Stimulated activated CD4-positive, alpha-beta T cell treated with anti-CD3 and anti-CD28 coated beads, Interleukin-4, amount 100 ng/mL, for 48 hours (primary cell): ENCODE results near the gene MDM2.

ENCODE experiments used
- DNase-seq, 2 donors: peaks; one replicate each; pipeline ENCODE4 v3.0.0-alpha.2; 2020; ENCODE audit warnings: low read depth in 2 of 2

MDM2 gene

DNA sequence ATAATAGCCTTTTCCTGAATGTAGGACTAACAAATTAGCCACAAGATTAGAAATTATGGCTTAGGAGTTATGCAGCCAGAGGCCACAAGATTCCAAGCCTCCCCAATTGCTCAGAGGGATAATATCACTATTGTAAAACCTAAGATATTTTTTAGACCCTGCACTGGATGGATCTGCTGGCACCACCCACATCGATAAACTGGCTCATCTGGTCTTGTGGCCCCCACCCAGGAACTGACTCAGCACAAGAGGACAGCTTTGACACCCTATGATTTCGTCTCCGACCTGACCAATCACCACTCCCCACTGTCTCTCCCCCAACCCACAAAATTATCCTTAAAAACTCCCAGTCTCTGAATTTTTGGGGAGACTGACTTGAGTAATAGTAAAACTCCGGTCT is 70.3 kb downstream of the MDM2 start:
- DNase-seq: no peak

DNA sequence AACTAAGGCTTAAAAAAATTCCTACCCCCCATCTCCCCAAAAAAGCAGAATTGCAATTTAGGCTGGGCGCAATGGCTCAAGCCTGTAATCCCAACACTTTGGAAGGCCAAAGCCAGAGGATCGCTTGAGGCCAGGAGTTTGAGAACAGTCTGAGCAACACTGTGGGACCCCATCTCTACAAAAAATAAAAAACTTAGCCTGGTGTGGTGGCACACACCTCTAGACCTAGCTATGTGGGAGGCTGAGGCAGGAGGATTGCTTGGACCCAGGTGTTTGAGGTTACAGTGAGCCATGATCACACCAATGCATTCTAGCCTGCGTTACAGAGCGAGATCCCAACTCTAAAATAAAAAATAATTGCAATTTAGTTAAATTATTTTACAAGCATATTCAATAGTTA is 70.9 kb downstream of the MDM2 start:
- no peak for DNase-seq

DNA sequence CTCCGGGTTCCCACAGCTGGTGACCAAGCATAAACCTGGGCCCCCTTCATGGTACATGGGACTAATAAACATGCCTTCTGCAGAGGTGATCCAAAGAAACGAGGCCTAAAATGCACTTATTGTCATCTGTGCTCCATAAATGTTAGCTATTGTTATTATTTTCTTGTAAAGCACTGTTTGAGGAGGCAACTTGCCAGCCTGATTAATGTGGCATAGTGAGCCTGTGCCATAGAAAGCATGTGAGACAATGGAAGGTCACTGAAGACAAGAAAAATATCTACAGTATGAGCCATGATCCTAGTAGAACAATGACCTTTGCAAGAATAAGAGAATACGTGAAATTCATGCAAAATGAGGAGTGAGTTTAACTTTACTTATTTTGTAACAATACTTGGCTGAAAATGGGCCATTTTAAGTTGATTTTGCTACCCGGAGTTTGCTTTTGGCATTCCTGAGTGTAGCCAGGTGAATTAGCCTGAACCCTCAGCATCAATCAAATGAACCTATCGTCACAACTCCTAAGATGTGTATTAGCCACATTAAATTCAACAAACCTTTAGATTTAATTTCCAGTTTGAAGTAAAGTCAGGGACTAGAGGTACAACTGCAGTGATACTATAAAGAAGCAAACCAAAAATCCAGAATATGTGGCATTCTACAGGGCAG is 72.8 kb downstream of the MDM2 start:
- no peak for DNase-seq

DNA sequence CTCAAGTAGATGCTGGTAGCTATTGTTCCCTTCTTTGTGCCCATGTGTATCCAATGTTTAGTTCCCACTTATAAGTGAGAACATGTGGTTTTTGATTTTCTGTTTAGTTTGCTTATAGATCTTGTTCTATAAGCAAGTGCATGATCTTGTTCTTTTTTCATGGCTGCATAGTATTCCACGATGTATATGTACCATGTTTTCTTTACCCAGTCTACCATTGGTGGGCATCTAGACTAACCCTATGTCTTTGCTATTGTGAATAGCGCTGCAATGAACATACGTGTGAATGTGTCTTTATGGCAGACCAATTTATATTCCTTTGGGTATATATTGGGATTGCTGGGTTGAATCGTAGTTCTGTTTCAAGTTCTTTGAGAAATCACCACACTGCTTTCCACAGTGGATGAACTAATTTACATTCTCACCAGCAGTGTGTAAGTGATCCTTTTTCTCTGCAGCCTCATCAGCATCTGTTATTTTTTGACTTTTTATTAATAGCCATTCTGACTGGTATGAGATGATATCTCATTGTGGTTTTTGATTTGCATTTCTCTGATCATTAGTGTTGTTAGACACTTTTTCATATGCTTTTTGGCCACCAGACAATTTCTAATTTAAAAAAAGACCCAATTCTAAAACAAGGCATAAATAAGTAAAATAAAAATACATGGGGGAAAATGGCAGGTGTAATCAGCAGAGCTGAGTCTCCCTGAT is 74.4 kb downstream of the MDM2 start:
- DNase-seq: no peak

DNA sequence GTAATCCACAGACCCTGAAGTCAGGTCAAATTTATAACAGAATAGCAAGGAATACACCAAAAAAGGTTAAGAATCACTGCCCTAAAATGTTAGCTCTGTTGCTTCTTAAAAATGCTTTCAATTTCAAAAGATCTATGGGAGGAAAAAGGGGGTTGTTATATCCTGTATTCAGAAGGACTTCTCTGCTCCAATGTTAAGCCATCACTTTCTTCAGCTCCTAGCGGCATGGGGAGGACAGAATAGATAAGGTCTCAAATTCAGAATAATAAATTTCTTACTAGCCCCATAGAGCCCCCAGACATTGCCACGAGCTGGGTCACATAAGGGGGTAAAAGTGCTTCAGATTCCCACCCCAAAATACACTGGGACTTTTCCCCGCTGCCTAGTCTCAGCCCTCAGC is 75.2 kb downstream of the MDM2 start:
- DNase-seq: no peak

DNA sequence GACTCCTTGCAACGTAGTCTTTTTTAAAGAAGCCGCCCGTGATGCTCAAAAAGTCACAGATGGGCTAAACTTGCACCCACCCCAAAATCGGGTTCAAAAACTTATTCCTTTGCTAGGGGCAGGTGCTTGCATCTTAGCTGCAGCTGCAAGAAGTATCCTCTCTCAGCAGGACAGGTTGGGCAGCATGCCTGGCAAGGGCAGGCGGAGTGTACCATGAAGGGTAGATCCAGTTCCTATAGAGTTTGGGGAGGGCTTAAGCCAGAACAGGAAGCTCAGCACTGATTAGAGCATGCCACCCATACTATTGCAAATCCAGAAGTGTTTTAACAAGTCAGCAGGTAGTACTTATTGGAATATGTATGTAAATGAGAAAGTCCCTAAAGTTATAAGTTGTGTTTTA is 76.3 kb downstream of the MDM2 start:
- no peak for DNase-seq

DNA sequence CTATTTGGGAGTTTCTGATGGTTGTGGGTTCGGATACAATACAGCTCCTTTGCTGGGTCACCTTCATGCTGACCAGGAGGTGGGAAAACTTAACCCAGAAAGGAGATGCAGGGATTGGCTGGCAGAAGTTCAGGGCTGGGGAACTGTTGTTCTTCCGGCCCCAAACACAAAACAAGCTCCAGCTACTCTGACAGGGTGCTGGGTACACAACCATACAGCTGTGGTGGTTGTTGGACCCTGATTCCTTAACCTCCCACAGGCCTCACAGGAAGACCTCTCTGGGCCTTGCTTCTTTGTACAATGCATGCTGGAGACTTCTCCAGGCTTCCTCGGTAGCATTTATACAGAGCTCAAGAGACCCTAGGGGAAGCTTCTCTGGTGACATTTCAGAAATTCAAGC is 77.4 kb downstream of the MDM2 start:
- DNase-seq: no peak

DNA sequence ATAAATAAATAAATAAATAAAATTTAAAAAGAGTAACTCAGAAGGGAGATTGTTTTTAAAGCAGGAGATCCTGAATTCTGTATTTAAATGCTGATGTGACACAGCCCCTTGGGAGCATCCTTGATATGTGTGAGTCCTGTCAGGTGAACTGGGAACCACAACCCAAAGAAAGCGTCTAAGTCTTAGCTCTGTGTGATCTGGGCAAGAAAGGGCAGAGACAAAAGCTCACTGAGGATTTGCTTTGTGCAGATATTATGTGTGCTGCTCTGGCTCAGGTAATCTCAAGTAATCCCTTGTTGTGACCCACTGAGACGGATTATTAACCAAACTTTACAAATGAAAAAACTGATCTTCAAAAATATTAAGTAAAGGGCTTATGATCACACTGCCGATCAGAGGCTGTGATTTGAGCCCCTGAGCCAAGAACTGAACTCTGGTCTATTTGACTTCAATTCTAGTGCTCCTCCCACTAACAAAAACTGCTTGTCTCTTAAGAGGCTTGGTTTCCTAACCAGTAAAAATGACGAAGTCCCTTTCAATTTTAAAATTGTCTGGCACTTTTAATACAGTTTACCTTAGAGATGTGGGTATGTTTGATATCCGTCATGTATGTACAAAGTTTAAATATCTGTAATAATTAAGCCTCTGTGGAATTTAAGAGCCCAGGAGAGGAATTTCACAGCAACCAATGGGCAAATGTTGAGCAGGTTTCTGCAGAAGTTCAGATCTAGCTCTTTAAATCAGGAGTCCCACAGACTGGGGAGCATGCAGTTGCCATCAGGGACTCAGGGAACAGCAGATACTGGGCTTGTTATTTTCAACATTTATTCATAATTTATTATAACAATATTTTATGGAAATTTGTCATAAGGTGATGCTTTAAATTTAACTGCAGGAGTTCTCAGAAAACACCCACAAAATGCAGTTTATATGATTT is 78.9 kb downstream of the MDM2 start:
- DNase-seq: no peak

DNA sequence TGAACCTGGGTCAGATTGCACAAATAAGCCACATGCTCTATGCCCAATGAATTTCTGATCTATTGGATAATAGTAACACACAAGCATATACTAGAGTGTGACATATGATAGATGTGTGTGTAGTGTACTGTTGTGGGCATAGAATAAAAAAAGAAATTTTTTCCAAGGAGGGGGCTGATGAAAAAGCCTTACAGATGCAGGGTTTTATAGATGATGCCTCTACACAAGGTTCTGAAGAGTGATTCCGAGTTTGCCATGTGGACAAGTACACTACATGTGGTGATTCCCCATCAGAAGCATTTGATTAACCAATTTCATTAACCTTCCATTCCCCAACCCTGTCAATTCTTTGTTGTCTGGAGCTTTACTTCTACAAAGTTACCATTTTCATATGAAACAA is 79.7 kb downstream of the MDM2 start:
- DNase-seq: no peak

DNA sequence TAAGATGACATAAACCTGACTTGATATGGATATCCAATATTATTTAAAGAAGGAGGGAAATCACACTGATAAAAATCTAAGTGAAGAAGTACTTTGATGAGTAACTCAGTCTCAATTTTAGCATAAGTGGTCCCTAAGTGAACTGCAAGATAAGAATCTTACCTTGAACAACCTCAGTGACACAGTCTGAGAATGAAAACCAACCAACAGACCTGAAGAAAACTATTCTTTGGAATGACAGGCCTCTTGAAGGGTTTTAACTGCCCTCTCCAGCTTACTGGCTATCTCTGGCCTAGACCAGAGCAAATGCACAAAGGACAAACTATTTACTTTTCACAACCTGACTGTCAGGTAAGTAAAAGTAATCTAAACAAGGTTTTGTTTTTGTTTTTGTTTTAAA is 80.3 kb downstream of the MDM2 start:
- no peak for DNase-seq

DNA sequence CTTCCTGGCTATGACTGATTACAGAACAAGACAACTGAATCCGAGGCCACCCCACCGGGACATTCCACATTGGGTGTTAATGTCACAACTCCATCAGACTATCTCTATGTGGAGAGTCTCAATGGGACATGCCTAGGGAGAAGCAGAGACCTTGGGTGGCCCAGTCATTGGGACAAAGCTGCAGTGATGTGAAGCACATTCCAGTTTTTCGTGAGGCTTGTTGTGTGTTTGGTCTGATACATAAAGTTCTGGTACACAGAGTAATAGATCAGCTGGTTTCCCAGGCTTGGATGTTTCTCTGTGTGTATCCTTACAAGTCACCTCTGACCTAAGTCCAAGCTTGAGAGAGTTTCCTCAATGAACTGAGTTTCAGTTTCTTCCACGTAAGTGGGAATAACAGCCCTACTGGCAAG is 82.7 kb downstream of the MDM2 start:
- no peak for DNase-seq

DNA sequence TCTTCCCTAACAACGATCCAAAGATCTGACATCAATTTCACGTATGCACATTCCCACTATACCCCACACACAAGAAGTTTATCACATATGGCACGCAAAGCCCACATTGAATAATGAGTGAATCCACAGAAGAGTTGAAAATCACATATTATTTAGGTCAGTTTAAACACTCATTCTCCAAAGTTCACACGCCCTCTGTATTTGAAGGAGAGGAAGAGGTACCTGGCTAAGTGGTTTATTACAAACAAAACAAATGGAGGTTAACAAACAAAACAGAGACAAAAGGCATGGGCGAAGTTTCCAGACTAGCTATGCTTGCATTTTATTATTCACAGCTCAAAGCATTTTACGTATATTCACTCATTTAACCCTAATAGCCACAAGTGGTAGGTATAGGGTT is 83.2 kb downstream of the MDM2 start:
- DNase-seq: no peak

DNA sequence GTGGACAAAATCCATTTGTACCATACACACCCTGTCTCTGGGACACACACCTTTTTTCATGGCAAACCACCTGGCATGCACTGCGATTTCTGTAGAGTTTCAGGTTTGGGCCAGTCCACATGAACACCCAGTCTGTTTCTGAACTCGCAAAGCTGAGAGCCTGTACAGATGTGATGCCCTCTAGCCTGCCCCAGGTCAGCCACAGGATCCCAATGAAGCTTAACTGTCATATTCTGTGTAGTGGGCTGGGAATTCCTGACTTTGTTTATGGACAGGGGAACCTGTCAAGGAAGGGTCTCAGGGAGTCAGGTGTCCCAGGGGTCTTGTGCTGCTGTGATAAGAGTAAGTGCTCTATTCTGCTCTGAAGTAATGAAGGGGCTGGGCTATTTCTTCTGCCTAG is 85.2 kb downstream of the MDM2 start:
- DNase-seq: no peak

DNA sequence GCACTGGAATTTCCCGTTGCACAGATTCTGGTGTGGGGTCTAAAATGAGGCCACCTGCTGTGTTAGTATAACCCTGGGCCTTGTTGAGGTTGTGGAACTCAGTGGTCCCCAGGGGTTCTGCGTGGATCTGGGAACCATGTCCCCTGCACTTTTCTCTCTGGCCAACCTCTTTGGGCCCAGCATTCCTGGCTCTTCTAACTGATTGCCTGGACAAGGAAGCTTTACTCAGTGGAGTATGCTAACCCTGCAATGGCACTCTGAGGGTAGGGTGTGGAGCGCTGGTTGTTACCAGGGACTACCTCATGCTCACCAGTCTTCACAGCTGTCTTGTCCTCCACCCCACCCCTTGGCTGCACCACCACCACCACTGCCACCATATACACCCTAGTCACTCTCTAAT is 85.8 kb downstream of the MDM2 start:
- no peak for DNase-seq

DNA sequence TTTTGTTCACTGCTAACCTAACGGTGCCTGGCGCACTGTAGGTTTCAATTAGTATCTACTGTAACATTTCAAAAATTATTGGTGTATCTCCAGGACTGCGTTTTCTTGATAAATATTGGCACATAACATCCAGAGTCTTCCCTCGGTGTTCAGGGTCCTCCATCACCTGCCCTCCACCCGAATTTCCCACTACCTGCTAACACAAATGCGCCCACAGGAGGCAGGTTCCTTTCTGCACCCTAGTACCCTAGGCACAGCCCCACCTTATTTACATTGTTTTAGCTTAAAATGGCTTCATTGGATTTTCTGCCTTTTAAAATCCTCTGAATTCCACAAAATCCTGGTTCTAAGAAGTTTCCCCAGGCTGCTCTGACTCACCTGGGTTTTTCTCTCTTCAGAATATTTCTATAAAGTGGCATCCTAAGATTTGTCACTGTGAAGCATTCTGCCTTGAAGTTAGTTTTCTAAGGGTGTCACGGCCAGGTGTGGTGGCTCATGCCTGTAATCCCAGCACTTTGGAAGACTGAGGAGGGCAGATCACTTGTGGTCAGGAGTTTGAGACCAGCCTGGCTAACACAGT is 86.4 kb downstream of the MDM2 start:
- no peak for DNase-seq

DNA sequence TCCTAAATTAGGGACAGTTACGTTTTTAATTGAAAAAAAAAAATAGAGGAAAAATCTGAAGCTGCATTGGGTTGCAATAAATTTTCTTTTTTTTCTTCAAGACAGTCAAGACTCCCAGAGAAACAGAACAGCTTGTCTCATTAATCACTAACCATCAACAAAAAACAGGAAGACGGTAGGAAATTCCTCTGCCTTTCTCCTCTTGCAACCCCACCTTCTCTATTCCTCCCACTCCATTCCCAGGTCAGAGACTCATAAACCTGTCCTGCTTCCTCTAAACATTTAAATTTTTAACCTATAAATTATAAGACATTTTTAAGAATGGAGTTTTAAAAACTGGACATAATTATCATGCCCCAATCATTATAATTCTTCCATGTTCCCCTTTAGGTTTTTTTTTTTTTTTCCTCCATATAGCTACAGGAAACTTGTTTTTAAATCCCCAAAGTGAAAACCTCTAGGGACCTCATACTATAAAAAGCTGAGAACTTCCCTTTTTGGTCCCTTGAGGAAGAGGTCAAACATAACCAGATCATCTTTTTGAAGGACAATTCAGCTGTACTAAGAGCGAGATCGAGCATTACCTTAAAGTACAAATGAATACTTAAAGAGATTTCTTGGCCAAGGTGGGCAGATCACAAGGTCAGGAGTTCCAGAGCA is 89.0 kb downstream of the MDM2 start:
- no peak for DNase-seq

DNA sequence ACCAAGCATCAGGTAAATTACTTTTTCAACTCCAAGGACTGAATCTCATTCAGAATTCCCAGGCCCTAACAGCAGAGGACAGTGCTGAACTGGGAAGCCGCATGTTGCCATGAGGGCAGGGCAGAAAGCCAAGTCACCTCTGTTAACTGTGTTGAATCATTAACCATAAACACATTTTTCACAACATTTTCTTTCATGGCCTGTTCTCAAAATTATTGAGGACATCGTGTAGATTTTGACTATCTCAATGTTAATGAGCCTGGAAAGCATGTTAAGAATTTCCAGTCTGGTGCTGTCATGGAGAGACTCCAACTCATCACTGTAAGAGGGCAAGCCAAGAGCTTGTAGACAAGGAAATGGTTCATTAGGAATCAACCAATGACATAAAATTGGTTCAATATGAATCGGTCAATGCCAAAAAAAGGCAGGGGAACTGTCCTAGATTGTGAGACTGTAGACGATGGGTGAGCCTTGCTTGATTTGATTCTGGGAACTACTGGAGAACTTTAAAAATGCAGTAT is 91.3 kb downstream of the MDM2 start:
- no peak for DNase-seq

DNA sequence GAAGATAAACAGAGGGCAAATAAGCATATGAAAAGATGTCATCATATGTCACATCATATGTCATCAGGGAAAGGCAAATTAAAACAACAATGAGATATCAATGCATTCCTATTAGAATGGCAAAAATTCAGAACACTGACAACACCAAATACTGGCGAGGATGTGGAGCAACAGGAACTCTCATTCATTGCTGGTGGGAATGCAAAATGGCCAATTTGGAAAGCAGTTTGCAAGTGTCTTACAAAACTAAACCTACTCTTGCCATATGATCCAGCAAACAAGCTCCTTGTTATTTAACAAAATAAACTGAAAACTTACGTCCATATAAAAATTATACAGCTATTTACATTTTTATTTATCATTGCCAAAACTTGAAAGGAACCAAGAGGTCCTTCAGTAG is 92.3 kb downstream of the MDM2 start:
- no peak for DNase-seq
